Ascending aorta (tissue), 2 donors: ENCODE measurements around the gene ZSWIM5. TPM values are rescaled to one million over a fixed set of nuclear protein-coding genes. Genes with fewer than 3 reads are reported as not detected.
"Not testable (repeated sequence)": the region's sequence is repeated elsewhere in the genome, so short reads cannot be mapped to it uniquely, and the experiment has no call there.

Experiments used
- DNase-seq, 2 donors: peaks; one replicate each; pipeline ENCODE4 v3.0.0-alpha.2; 2019; ENCODE audit warnings: low spot score in 2 of 2
- H3K27ac ChIP-seq, 2 donors: fragments of 200-600 bp; sonication (generic); one replicate each; pipeline ENCODE4 v1.5.1; 2016 to 2017; ENCODE audit warnings: mild to moderate bottlenecking in 1 of 2
- H3K27me3 ChIP-seq: fragments of 200-600 bp; sonication (generic); one replicate; pipeline ENCODE4 v1.5.1; 2017
- H3K36me3 ChIP-seq, 2 donors: fragments of 200-600 bp; sonication (generic); one replicate each; pipeline ENCODE4 v1.5.1; 2016
- H3K4me1 ChIP-seq, 2 donors: fragments of 200-600 bp; sonication (generic); one replicate each; pipeline ENCODE4 v1.5.1; 2016 to 2017; ENCODE audit warnings: mild to moderate bottlenecking in 1 of 2
- H3K4me3 ChIP-seq, 2 donors: fragments of 200-600 bp; sonication (generic); one replicate each; pipeline ENCODE4 v1.5.1; 2016 to 2017; ENCODE audit warnings: mild to moderate bottlenecking in 1 of 2
- H3K9me3 ChIP-seq, 2 donors: fragments of 200-600 bp; sonication (generic); one replicate each; pipeline ENCODE4 v1.5.1; 2016
- CTCF ChIP-seq, 3 experiments: fragments of 200-600 bp in 2 of 3; fragments of 450-650 bp in 1 of 3; sonication (generic) in 2 of 3; IDR thresholded peaks; one replicate each; pipeline ENCODE4 v1.5.1; 2016 to 2019; ENCODE audit warnings: antibody characterized with exemption in 3 of 3, mild to moderate bottlenecking in 1 of 3, moderate library complexity in 1 of 3
- intact Hi-C: fragments of 100-400 bp; cut with DNase I; formaldehyde crosslinking; loops from one replicate; pipeline ENCODE4 v1.15.1; 2023
- total RNA-seq: library from RNA; depleted of rRNA; stranded (reverse); fragments of >200 nt; gene quantifications from one replicate; pipeline ENCODE4 v1.1.0, GENCODE V29; 2016

The ZSWIM5 gene
- total RNA-seq, 1 donor from 2014 or later, result 1.2 TPM

GRCh38 chr1:45097944-45098343, 108.5 kb downstream of the ZSWIM5 start:
- no peak overlapping the region for H3K27ac ChIP-seq

GRCh38 chr1:45097079-45097478, 109.3 kb downstream of the ZSWIM5 start:
- DNase-seq, result no peak
- H3K27me3 ChIP-seq, result no peaks in the 10 kb centered on the region
- no peak overlapping the region for H3K27ac ChIP-seq
- H3K4me3 ChIP-seq, result no peak overlapping the region
- H3K36me3 ChIP-seq, result no peaks in the 10 kb centered on the region
- intact Hi-C loops, result no loop called here
- H3K9me3 ChIP-seq, result no peaks in the 10 kb centered on the region
- no peak for TF ChIP-seq CTCF (IDR thresholded peaks at IDR 0.05)
- H3K4me1 ChIP-seq, result no peaks in the 10 kb centered on the region

More at GRCh38 chr1:45097944-45098343, 108.5 kb downstream of the ZSWIM5 start:
- H3K9me3 ChIP-seq, result no peaks in the 10 kb centered on the region
- intact Hi-C loops, result no loop called here
- DNase-seq, result no peak
- no peak for TF ChIP-seq CTCF (IDR thresholded peaks at IDR 0.05)
- no peak overlapping the region for H3K4me3 ChIP-seq
- H3K4me1 ChIP-seq, result no peaks in the 10 kb centered on the region
- no peaks in the 10 kb centered on the region for H3K36me3 ChIP-seq
- H3K27me3 ChIP-seq, result no peaks in the 10 kb centered on the region

- Histone ChIP-seq H3K27ac (no peak overlapping the region), H3K27me3 (no peaks in the 10 kb centered on the region), H3K4me1 (no peaks in the 10 kb centered on the region), H3K36me3 (no peaks in the 10 kb centered on the region), H3K9me3 (no peaks in the 10 kb centered on the region), H3K4me3 (no peak overlapping the region)
- DNase-seq, result no peak
- intact Hi-C loops, result no loop called here
- no peak for TF ChIP-seq CTCF (IDR thresholded peaks at IDR 0.05)
Observed at GRCh38 chr1:45095450-45095849, 111.0 kb downstream of the ZSWIM5 start.

- intact Hi-C loops, result not testable (repeated sequence)
Observed at GRCh38 chr1:45094371-45094770, 112.0 kb downstream of the ZSWIM5 start.

GRCh38 chr1:45093334-45093733, 113.1 kb downstream of the ZSWIM5 start:
- Histone ChIP-seq H3K9me3 (no peaks in the 10 kb centered on the region), H3K36me3 (no peaks in the 10 kb centered on the region), H3K4me1 (no peaks in the 10 kb centered on the region), H3K27me3 (no peaks in the 10 kb centered on the region), H3K4me3 (no peak overlapping the region), H3K27ac (no peak overlapping the region)
- no peak for DNase-seq
- TF ChIP-seq CTCF (IDR thresholded peaks at IDR 0.05), result no peak
- intact Hi-C loops, result no loop called here

More at GRCh38 chr1:45094371-45094770, 112.0 kb downstream of the ZSWIM5 start:
- H3K9me3 ChIP-seq, H3K4me1 ChIP-seq, H3K27ac ChIP-seq, H3K4me3 ChIP-seq, H3K27me3 ChIP-seq, DNase-seq, H3K36me3 ChIP-seq: not testable (repeated sequence)

- DNase-seq, result no peak
- Histone ChIP-seq H3K4me1 (no peaks in the 10 kb centered on the region), H3K27ac (no peak overlapping the region), H3K9me3 (no peaks in the 10 kb centered on the region), H3K4me3 (no peak overlapping the region), H3K36me3 (no peaks in the 10 kb centered on the region), H3K27me3 (no peaks in the 10 kb centered on the region)
- intact Hi-C loops, result no loop called here
- no peak for TF ChIP-seq CTCF (IDR thresholded peaks at IDR 0.05)
Observed at GRCh38 chr1:45089711-45090110, 116.7 kb downstream of the ZSWIM5 start.
